Measurements from ENCODE around the gene OR11L1.

OR11L1 gene

GRCh38 chr1:247841796-247842195 lies at the start of gene OR11L1:
Gene OR11L1, minus strand, starts transcription at chr1:247841896. Its CDS starts 0 bp downstream, at chr1:247841896.
- DNase-seq = no peak

- DNase-seq = no peak
These were observed 43.2 kb upstream of the OR11L1 start for GRCh38 chr1:247884797-247885413.

- DNase-seq = no peak
These were observed 41.6 kb upstream of the OR11L1 start for GRCh38 chr1:247883346-247883745.

- DNase-seq = no peak
These were observed 23.7 kb upstream of the OR11L1 start for GRCh38 chr1:247865416-247865815.

- DNase-seq = no peak
These were observed 22.9 kb upstream of the OR11L1 start for GRCh38 chr1:247864644-247865043.

- DNase-seq = no peak
These were observed 21.1 kb upstream of the OR11L1 start for GRCh38 chr1:247862756-247863155.

- DNase-seq = no peak
These were observed 16.4 kb upstream of the OR11L1 start for GRCh38 chr1:247857985-247858619.

GRCh38 chr1:247857069-247857984 lies 15.6 kb upstream of the OR11L1 start, which contains the start of gene TRIM58:
Gene TRIM58, plus strand, starts transcription at chr1:247857187. Its CDS starts 60 bp downstream, at chr1:247857247.
- DNase-seq = no peak

- DNase-seq = no peak
These were observed 14.2 kb upstream of the OR11L1 start for GRCh38 chr1:247855911-247856310.

- DNase-seq = no peak
These were observed 13.3 kb upstream of the OR11L1 start for GRCh38 chr1:247854899-247855545.

GRCh38 chr1:247849616-247850015 lies 7.9 kb upstream of the OR11L1 start:
- no peak for DNase-seq

GRCh38 chr1:247848346-247848745 lies 6.7 kb upstream of the OR11L1 start:
- DNase-seq = no peak

GRCh38 chr1:247845693-247846017 lies 4.0 kb upstream of the OR11L1 start:
- DNase-seq = no peak

GRCh38 chr1:247845011-247845692 lies 3.5 kb upstream of the OR11L1 start:
- DNase-seq = no peak

- no peak for DNase-seq
These were observed 1.7 kb upstream of the OR11L1 start for GRCh38 chr1:247843411-247843810.

GRCh38 chr1:247840818-247841217 lies 878 bp downstream of the OR11L1 start:
- no peak for DNase-seq

- no peak for DNase-seq
These were observed 8.1 kb downstream of the OR11L1 start for GRCh38 chr1:247833601-247834000.

GRCh38 chr1:247829656-247830055 lies 12.0 kb downstream of the OR11L1 start:
- no peak for DNase-seq

- DNase-seq = no peak
These were observed 16.3 kb downstream of the OR11L1 start for GRCh38 chr1:247825362-247825761.

GRCh38 chr1:247824023-247824422 lies 17.7 kb downstream of the OR11L1 start, which contains the start of gene OR14A16:
Gene OR14A16, minus strand, starts transcription at chr1:247824119. Its CDS starts 8,390 bp downstream, at chr1:247815729.
- no peak for DNase-seq

- DNase-seq = no peak
These were observed 19.6 kb downstream of the OR11L1 start for GRCh38 chr1:247822060-247822459.

GRCh38 chr1:247812637-247813036 lies 29.1 kb downstream of the OR11L1 start:
- DNase-seq = no peak

- no peak for DNase-seq
These were observed 44.2 kb downstream of the OR11L1 start for GRCh38 chr1:247797518-247797917.
